GM19463 (cell line): ENCODE results near the gene PAIP2.
"Not testable (repeated sequence)": the region's sequence is repeated elsewhere in the genome, so short reads cannot be mapped to it uniquely, and the experiment has no call there.

Experiments used
- ATAC-seq: cut with Tn5 transposase; IDR thresholded peaks from one replicate; pipeline ENCODE4 v1.9.1; 2021; ENCODE audit warnings: mild to moderate bottlenecking, moderate library complexity; ENCODE audit not compliant: unreplicated experiment

The PAIP2 gene, protein sequence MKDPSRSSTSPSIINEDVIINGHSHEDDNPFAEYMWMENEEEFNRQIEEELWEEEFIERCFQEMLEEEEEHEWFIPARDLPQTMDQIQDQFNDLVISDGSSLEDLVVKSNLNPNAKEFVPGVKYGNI

DNA sequence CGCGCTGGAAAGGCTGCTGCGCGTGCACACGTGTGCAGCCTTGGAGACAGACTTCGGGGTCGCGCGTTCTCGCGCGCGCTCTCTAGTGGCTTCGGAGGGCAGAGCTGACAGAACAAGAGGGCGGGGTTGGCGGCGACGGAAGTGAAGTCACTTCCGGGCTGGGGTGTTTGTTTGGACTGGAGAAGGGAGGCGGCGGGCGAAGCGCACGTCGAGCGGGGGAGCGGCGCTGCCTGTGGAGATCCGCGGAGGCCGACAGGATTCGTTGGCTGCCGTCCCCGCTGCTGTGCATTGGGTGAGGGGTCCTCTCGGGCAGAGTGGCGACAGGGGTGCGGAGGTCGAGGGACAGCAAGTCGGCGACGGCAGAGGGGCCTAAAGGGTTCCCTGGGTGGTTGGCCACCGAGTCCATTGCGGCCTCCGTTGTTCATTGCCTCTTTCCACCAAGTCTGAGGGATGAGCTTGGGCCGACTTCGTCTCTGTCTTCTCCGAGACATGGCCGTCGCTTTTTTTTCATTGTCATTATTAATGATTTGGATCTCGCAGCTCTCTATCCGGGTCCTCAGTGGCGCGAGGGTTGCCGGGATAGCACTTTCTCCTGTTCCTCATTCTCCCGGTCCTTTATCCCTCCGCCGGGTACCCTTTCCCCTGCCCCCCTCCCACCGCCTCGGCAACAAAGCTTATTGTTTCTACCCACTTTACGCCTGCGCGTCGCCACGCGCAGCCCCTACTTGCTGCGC is at the start of gene PAIP2:
Gene PAIP2 (plus strand): TSS at position 166 of the 734 bp plus-strand sequence. CDS start 21,931 bp downstream, outside the sequence.
- ATAC-seq: peak; percentile 93

DNA sequence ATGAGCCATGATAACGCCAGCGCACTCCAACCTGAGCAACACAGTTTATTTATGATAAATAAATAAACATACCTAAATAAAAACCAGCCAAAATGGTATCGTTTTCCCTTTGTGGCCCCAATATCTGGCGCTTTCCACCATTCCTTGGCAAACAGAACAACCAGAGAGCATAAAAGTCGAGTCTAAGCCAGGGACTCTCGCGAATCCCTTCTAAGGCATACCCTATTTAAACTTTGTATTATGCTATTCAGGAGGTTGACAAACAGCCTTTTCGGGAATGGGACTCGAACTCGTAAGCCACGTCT is 48.5 kb upstream of the PAIP2 start:
- ATAC-seq: no peak

DNA sequence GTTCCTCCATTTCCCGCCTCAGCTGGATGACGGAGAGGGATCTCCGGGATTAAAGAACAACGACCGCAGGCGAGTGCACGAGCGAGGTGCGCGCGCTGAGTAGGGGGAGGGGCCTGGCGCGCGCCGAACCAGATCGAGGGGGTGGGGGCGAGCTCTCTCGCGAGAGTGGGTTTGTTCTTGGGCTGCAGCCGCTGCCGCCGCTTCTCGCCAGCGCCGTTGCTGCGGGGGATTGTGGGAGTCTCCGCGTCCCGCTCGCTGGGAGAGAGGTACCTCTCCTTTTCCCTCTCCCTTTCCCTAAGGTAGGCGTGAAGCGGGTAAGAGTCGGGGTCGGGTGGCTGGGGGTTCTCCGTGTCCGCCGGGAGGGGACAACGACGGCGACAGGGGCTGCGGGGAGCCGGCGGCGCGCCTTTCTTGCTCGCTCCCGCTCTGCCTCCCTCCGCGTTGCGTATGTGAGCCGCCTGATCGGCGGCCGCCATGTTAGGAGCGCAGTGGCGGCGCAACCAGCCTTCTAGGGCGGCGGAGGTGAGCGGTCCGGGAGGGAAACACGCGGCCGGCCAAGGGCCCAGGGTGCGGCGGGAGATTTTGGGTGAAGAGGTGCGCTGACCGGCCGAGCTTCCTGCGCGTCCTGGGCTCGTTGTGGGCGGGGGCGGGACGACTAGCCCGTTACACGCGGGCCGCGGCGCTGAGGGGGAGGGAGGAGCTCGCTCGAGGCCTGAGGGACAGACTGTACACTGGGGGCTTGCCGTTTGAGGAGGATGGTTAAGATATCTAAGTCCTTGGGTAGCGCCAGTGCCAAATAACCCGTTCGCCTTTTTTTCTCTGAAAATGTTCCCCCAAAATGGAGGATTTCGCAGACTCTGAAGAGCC is 47.9 kb upstream of the PAIP2 start, which contains the start of gene MATR3:
Gene MATR3 (plus strand): TSS at position 234 of the 867 bp plus-strand sequence. CDS start 13,676 bp downstream, outside the sequence.
- peak; percentile 62 for ATAC-seq

DNA sequence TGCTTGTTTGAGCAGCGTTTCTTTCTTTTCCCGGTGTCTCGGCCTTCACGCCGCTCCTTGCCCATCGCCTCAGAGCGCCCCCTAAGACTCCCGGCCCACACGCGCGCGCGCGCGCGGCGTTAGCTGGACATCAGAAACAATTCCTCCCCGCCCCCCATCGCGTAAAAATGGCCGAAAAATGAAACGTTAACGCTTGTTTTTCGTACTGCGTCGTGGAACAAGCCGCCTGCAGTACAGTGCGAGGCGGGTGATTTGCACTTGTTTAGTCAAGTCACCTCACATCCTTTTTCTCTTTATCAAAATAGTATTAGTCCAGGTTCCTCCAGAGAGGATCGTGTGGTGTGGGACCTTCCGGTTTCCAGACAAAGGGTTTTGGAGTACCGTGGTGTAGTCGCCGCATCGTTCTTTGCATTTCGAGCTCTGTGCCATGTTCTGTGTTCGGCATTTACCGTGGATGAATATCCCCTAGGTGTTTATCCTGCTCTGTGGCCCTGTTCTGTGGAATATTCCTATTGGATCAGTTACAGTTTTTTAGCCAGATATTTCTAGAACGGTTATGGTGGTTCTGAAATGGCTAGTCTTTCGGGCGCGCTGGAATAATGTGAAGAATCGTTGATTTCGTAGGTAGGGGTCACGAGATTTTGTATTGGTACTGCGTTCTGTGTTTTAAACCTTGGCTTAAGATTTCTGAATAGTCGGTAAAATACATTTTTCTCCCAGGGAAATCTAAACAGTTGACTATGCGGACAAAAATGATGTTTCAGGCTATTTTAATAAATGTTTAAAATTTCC is 47.1 kb upstream of the PAIP2 start:
- peak; percentile 29 for ATAC-seq

DNA sequence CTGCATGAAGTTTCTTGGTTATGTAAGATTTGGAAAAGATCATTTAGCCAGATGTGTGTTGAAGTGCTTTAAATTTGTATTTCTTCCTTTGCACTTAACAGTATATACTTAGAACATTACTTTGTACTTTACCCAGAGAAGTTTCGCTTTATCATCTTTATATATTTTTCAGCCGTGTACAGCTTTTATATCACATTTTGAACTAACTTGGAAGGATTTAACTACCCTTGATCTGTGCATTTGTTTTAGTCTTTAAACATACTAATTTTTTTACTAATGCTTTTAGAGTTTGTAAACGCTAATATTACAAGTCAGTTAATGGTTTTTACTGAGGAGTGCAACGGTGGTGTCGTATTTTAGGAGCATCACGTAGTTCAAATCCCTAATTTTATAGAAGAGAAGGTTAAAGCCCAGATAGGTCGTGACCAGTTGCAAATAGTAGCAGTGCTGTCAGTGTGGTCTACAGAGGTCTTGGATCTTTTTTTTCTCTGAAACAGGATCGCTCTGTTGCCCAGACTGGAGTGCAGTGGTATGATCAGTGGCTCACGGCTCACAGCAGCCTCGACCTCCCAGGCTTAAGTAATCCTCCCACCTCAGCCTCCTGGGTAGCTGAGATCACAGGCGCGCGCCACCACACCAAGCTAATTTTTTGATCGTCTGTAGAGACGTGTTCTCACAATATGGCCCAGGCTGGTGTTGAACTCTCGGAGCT is 46.2 kb upstream of the PAIP2 start:
- ATAC-seq: no peak

DNA sequence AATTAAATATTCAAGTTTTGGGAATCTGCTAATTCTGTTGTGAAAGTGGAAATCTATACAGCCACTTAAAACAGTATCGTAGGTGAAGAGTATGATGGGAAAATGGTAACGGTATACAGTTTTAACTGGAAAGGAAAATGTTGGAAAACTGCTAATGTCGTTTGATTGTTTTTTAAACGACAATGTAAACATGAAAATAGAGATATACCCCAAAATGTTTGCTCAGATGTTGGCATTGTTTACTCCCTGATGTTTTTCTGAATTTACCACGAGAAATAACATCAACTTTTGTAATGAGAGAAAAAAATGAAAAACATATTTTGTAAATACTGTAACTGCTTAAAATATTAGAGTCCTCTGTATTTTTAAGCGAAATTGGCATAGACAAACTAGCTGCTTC is 45.5 kb upstream of the PAIP2 start:
- ATAC-seq: no peak

DNA sequence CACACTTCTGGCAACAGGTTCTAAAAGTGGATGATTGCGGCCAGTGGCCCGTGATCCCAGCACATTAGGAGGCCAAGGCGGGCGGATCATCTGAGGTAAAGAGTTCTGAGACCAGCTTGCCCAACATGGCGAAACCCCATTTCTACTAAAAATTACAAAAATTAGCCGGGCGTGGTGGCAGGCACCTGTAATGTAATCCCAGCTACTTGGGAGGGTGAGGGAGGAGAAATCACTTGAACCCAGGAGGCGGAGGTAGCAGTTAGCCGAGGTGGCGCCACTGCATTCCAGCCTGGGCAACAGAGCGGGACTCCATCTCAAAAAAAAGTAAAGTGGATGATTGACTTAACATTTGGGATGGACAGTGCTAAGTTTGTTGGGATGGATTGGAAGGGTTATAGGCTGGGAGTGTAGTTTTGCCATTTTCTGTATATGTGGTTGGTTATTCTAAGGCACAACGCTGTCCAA is 44.8 kb upstream of the PAIP2 start:
- no peak for ATAC-seq

DNA sequence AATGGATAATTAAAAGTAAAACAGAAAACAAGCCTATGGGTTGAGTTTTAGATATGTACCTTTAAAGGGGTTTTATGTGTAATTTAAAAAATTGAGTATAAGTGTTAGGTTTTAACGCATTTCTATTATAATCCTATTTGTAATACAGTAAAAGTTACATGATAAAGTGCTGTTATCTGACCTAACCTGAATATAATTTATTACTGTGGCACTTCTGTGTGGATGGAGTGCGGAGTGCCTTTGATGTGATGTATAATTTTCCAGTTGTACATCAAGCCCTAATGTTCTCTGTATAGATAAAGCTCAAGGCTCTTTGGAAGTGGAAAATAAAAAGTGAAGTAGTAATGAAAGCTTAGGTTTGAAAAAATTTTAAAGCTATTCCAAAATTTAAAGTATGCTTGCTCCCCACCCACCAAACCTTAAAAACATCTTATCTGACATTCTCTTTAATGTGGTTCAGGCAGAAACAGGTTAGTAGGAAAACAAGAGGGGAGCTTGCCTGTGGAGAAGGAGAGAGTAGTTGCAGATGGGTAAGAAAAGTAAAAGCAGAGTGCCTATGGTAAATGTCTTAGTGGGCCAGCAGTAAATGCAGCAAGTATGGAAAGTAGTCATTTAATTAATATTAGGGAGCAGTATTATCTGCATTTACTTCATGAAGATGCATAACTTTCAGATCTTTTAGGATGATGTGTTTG is 44.1 kb upstream of the PAIP2 start:
- no peak for ATAC-seq

DNA sequence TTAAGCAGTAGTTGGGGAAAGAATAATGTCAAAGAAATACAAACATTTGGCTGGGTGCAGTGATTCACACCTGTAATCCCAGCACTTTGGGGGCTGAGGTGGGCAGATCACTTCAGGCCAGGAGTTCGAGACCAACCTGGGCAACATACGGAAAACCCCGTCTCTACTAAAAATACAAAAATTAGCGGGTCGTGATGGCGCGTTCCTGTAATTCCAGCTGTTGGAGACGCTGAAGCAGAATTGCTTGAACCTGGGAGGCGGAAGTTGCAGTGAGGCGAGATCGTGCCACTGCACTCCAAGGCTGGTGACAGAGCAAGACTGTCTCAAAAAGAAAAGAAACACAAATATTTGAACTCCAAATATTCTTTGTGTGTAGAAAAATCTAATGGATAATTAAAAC is 43.4 kb upstream of the PAIP2 start:
- ATAC-seq: no peak

DNA sequence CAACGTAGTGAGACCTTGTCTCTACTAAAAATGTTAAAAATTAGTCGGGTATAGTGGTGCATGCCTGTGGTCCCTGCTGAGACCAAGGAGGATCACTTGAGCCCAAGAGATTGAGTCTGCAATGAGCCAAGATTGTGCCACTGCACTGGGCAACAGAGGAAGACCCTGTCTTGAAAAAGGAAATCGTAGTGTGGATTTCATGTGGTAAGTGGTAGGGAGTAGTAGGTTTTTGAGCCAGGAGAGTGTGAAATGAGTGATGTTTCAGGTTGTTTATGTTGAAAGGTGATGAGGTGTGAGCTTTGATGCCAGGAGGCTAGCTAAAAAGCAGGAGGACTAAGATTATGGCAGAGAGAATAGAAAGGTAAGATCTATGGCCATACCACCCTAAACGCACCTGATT is 42.2 kb upstream of the PAIP2 start:
- ATAC-seq: no peak

DNA sequence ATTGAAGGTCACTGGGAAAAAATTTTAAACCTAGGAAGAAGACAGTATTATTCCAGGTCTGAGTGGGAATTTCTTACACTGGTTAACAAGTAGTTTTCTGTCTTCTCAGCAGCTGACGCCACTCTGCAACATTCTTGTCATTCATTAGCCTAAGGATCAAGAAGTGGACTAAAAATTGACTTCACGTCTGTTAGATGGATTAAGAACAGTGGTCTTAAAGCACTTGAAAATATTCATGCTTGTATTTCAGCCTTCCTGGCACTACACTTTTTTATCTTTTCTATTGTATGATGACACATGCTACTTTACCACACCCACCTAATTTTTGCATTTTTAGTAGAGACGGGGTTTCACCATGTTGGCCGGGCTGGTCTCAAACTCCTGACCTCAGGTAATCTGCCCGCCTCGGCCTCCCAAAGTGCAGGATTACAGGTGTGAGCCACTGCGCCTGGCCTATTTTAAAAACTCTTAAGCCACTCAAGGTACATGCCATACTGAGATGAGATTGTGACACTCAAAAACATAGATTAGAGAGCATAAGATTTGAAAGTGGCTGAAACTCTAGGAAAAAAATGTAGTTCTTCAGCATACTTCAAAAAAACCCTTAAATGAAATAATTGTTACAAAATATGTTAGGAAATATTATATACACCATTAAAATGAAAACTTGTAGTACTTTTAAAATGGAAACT is 39.7 kb upstream of the PAIP2 start:
- ATAC-seq: no peak

DNA sequence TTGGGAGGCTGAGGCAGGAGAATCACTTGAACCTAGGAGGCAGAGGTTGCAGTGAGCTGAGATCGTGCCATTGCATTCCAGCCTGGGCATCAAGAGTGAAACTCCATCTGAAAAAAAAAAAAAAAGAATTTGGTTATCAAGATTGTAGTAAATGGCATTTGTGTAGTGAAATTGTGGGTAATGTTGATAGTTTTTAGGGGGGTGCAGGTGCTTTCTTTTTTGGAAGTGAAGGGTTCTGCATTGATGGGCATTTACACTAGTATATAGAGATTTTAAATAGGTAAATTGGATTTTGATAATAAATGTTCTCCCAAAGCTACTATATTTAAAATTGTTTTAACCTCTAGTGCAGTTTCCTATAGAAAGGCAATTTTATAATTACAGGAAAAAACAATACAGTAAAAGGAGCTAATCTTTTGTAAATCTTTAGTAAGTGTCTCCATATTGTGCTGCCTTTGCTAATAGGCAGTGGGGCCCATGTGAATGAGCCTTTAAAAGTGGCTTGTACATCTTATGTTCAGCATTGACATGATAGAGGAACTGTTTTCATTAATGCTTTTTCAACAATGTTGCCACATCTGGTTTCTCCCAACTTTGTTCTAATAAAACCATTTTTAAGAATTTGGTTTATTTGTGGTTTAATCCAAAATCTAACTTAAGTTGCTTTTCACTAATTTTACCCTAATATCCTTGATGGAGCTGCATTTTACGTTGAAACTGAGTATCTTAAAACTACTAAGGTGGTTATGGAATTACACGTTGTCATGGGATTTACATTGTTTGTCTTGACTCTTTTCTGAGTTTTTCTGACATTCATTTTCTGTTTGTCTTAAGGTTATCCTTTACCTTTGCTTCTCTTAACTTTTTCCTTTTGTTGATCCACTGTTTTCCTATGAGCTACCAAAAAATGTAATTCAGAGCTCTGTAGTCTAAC is 37.0 kb upstream of the PAIP2 start:
- no peak for ATAC-seq

DNA sequence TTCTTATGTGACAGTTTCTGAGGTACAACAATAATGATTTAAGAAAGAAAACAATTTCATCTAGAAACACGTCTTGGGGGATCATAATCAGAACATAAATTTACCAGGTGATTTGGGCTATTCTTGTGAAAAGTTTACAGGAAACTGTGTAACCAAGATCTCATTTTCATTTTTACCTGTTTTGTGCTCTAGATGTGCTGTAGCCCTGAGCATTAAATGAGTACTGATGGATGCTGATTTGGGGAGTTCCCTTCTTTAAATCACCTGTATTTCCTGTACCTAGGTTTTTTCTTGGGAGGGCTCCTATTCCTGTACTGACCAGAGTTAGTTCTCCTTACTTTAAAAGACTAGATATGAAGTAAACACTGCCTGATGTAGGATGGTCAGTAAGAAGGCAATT is 35.5 kb upstream of the PAIP2 start:
- no peak for ATAC-seq

DNA sequence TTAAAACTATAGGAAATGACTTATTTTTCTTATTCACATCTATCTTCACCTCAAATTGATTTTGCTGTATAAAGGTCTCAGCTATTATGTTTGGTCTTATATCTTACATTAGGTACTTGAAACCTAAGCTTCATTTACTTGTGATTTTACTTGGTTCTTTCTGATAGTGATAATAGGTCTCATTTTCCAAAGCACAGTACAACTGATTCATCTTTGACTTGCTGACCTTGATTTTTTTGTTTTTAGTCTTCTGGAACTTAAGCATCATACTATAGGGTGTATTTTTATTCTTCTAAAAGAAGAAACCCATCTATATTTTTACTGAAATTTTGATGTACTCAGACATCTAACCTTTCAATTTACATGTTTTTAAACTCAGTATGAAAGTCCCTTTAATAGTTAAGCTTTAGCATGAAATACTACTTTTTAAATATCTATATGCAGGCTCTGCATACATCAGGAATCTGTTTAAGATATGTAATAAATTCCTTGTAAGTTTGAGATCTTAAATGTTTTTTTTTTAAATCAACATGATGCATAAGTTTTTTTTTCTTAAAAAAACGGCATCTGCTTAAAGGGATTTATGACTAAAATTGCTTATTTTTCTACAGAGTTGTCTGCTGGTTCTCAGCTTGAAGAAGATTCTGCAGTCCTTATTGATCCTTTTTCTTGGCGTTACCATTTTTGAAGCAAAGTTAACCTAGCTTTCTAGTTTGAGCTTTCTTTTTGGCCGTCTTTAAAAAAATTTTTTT is 34.9 kb upstream of the PAIP2 start:
- no peak for ATAC-seq

DNA sequence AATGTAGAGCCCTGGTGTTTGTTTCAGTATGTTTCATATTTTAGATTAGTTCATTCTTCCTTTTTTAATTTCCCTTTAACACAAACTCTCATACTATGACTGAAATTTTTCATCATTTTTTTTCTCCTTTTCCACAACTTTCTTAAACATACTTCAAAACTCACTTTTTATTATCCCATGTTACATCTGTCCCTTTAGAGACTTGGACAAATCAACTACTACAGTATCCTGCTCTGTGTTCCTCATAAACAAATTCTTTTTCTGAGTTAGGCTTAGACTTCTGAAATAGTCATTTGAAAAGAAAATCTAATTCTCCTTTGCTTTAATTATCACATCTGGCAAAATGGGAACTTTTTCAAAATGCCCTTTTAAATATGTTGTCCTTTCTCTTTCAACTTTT is 32.9 kb upstream of the PAIP2 start:
- no peak for ATAC-seq

DNA sequence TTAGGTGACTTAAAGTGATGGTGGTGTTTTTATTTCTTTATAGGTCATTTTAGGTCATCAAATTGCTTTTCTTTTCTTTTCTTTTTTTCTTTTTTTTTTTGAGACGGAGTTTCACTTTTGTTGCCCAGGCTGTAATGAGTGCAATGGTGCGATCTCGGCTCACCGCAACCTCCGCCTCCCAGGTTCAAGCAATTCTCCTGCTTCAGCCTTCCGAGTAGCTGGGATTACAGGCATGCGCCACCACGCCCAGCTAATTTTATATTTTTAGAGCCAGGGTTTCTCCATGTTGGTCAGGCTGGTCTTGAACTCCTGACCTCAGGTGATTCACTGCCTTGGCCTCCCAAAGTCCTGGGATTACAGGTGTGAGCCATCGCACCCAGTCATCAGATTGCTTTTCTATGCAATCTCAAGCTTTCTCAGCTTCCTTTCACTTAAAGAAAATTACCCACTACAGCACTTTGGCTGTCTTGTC is 30.9 kb upstream of the PAIP2 start:
- ATAC-seq: not testable (repeated sequence)

DNA sequence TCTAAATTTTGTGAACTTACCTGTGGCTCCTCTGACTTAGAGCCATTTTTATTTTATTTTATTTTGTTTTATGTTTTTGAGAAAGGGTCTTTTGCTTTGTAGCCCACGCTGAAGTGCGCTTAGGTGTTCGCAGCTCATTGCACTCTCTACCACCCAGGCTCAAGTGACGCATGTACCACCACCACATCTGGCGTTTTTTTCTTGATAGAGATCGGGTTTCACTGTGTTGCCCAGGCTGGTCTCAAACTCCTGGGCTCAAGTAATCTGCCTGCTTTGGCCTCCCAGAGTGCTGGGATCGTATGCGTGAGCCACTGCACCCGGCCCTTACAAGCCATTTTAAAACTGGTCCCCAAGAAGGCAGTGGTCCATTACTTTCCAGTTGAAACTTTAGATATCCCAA is 29.6 kb upstream of the PAIP2 start:
- ATAC-seq: no peak
